Right renal pelvis (tissue), 4 donors: Measurements from ENCODE around the gene RD3L. TPM values are rescaled to one million over a fixed set of nuclear protein-coding genes. Genes with fewer than 3 reads are reported as not detected.
A peak's percentile ranks its signal among the peaks of the same experiment; 100 is the strongest.
"Not testable (repeated sequence)": the region's sequence is repeated elsewhere in the genome, so short reads cannot be mapped to it uniquely, and the experiment has no call there.

Experiments used
- DNase-seq, 4 donors: peaks; one replicate each; pipeline ENCODE4 v3.0.0-alpha.2; 2013; ENCODE audit warnings: low read depth in 4 of 4, low spot score in 3 of 4, missing footprints in 1 of 4
- polyA plus RNA-seq, 4 donors: library from polyadenylated mRNA; unstranded; fragments of 120-200 nt; gene quantifications; one replicate each; pipeline ENCODE4 v1.2.1, GENCODE V29; 2013; ENCODE audit not compliant: insufficient read length in 4 of 4

RD3L gene
- polyA plus RNA-seq, 4 donors, result 0.04 to 0.17 TPM; not detected in 2

DNA sequence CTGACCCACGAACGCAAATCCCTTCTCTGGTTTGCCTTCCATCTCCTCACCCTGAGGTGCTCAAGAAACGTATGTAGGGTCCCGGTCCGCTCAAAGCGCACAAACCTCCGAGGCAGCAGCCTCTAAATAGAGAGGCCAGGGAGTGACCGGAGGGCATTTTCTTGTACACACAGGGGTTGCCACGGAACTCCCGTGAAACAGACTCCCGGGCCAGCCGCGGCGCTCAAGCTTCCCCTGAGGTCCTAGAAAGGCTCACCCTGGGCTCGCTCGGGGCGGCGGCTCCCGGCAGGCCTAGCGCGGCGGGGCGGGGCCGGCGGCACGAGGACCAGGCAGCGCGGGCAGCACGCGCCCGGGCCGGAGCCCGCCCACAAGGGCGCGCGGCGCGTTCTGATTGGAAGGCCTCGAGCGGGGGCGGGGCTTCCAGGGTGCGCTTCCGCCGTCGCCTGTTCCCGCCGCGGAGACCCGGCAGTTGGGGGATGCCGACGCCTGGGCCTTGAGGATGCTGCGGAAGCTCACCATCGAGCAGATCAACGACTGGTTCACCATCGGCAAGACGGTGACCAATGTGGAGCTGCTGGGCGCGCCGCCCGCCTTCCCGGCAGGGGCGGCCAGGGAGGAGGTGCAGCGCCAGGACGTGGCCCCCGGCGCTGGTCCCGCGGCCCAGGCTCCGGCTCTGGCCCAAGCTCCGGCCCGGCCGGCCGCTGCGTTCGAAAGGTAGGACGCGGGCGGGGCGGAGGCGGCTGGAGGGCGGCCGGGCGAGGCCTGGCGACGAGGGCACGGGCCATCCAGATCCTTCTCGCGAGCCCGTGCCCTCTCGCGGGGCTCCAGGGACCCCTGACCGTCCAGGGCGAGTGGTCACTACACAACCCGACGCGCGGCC is 14.1 kb downstream of the RD3L start, which contains the start of gene TDRD9:
TSS of gene TDRD9 (plus strand) at position 446 of the 880 bp plus-strand sequence. CDS start at position 500, 54 bp downstream.
- no peak for DNase-seq

- no peak for DNase-seq
These were observed 14.8 kb downstream of the RD3L start for GRCh38 chr14:103927566-103927965.

DNA sequence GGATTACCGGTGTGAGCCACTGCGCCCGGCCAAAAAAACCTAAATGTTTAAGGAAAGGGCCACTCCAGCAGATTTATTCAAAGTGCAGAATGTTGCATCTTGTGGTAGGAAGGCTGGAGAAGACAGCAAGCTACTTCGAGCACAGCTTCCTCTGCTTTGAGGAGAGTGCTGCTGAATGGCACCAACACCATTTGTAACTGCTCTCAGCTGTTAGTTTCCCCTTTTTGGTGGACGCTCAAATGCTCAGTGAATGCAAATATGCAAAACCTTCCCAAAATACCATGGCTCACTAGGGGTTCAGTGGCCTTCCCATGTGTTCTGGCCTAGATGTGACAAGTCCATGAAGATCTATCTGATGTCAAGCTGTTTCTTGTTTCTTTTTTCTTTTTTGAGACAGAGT is 17.0 kb downstream of the RD3L start:
- DNase-seq, result no peak

DNA sequence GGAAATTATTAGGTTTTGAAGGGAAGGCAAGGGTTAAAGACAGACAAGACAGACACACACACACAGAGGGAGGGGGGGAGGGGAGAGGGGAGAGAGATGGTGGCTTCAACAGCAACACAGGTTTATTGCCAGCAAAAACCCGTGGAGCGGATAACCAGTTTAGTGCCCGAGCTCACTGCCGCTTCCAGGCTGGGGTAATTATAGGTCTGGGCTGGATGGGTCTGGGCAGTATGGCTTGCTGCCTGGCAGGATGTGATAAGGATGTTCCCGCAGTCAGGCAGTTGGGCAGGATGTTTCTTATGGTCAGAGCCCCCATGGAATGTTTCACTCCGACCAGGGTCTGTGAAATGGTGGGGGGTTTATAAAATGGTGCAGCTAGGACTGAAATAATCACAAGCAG is 18.5 kb downstream of the RD3L start:
- no peak for DNase-seq

- DNase-seq, result not testable (repeated sequence)
These were observed 20.5 kb downstream of the RD3L start for GRCh38 chr14:103921855-103922200.

GRCh38 chr14:103920981-103921854 is 21.1 kb downstream of the RD3L start:
- peak; percentile 85 to 92 (median 86) for DNase-seq

DNA sequence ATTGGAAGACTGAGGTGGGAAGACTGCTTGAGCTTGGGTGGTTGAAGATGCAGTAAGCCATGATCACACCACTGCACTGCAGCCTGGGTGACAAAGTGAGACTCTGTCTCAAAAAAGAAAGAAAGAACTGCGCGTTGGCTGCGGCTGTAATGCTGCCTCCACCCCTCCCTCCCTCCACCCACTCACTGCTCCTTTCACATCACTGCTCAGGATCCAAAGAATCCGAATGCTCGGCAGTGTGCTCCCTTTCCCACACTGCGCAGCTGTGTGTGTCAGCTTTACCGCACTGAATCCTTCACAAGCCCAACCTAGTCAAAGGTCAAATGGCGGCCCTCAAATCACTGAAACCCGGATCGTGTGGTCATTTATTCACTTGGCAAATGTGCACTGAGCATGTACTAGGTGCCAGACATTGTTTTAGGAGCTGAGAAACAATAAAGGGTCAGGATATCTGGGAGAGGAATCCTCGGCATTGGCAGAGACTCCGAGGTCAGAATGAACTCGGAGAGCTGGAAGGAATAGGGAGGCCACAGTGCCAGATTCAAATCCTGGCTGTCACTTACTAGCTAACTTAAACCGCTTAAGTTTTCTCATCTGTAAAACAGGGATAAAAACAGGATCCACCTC is 25.6 kb downstream of the RD3L start:
- no peak for DNase-seq

DNA sequence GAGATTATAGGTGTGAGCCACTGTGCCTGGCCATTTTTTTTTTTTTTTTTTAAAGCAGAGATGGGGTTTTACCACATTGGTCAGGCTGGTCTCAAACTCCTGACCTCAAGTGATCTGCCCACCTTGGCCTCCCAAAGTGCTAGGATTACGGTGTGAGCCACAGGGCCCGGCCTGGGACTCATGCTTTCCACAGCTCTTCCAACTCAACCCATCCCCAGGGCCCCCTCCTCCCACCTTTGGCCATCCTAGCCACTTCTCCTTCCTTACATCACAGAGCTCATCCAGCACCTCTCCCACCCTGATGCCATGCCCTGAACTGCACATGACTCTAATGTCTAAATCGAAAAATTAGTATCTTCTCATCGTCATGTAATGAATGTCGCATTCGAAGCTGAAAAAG is 26.7 kb downstream of the RD3L start:
- DNase-seq, result no peak

GRCh38 chr14:103910984-103911383 is 31.3 kb downstream of the RD3L start:
- DNase-seq, result no peak

- peak; percentile 61 to 83 (median 77) for DNase-seq
These were observed 31.9 kb downstream of the RD3L start for GRCh38 chr14:103910262-103910935.

- DNase-seq, result no peak
These were observed 32.6 kb downstream of the RD3L start for GRCh38 chr14:103909531-103910261.

DNA sequence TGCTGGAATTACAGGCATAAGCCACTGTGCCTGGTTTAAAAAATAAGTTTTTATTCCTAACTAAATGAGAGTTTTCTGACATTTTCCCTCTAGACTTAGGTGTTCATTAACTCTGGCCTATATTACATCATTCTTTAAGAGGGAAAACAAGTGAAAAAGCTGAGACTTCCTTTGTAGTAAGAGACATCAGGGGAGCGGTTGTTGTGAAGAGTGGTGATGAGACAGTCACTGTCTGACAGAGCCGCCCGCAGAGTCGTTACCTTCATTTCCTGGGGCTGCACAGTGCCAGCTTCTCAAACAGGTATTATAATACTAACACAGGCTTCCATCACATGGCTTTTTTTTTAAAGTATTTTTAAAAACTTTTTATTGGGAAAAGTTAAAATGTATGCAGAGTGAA is 33.7 kb downstream of the RD3L start:
- no peak for DNase-seq

- no peak for DNase-seq
These were observed 36.4 kb downstream of the RD3L start for GRCh38 chr14:103905842-103906456.

- DNase-seq, result no peak
These were observed 37.7 kb downstream of the RD3L start for GRCh38 chr14:103904493-103905107.

DNA sequence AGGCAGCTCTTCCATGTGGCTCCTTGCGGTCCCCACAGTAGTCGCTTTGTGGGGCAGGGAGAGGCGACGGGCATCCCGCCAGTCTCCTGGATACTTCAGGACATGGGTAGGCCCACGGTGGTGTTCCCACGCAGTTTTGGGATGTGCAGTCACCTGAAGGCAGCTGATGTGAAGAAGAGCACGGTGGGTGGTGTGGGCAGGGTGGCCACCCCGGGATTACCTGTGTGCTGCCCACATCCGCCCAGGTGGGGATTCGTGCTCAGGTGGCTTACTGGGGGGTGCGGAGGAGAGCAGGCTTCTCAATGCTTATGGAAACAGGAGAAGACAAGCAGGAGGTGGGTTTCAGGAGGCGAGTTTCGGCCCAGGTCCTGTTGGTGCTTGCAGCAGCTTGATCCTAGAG is 42.5 kb downstream of the RD3L start:
- DNase-seq, result no peak

- no peak for DNase-seq
These were observed 43.0 kb downstream of the RD3L start for GRCh38 chr14:103899316-103899715.

DNA sequence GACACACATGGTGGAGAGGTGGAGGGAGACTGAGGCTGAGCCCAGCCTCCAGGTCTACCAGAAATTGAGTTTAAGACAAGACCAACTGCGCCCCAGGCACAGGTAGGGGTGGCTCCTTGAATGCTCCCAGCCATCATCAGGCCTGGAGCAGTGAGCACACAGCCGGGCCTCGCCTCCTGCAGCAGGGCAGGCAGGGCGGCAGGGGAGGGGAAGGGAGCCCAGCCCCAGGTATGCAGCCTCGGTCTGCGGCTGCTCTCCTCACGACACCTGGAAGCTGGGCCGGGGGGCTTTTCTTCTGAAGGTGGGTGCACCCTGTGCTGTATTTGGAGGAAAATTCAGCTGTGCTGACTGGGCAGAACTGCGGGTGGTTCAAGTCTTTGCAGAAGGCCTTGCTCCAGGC is 43.6 kb downstream of the RD3L start:
- no peak for DNase-seq

DNA sequence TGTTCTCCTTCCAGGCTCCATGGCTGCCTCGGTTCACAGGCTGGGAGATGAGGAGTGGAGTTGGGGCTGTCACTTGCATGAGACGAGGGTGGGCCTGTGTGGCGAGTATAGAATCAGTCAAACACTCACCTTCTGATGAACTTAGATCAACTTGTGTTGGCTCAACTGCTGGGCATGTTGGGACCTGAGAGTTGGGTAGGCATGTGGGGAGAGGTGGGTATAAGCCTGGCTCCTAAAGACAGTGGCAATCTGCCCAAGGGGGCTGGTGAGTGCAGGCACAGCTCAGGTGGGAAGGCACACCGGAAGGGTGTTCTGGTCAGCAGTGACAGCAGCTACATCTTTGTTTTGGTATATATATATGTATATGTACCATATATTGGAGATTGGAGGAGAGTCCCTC is 44.1 kb downstream of the RD3L start:
- DNase-seq, result no peak
